Chondrocyte (in vitro differentiated cells): ENCODE measurements around the gene TMIE. TPM values are rescaled to one million over a fixed set of nuclear protein-coding genes. Genes with fewer than 3 reads are reported as not detected.

Source experiments
- DNase-seq: peaks from one replicate; pipeline ENCODE4 v3.0.0; 2021; ENCODE audit warnings: mixed read lengths, low spot score
- H3K27ac Mint-ChIP-seq: one replicate; pipeline ENCODE4 v1.8.0; 2021; ENCODE audit warnings: mild to moderate bottlenecking, moderate library complexity, mixed read lengths; ENCODE audit not compliant: unreplicated experiment
- H3K27me3 Mint-ChIP-seq: 2 replicates; pipeline ENCODE4 v1.8.0; 2021; ENCODE audit warnings: low read depth, mixed read lengths
- H3K36me3 Mint-ChIP-seq: 2 replicates; pipeline ENCODE4 v1.8.0; 2021; ENCODE audit warnings: low read depth, mixed read lengths
- H3K4me1 Mint-ChIP-seq: 2 replicates; pipeline ENCODE4 v1.8.0; 2021; ENCODE audit warnings: low read depth, mild to moderate bottlenecking, mixed read lengths
- H3K4me3 Mint-ChIP-seq: one replicate; pipeline ENCODE4 v1.8.0; 2021; ENCODE audit warnings: mild to moderate bottlenecking, moderate library complexity, mixed read lengths; ENCODE audit not compliant: unreplicated experiment
- H3K9me3 Mint-ChIP-seq: 2 replicates; pipeline ENCODE4 v1.8.0; 2021; ENCODE audit warnings: low read depth, mixed read lengths
- total RNA-seq: library from RNA; stranded (reverse); gene quantifications from 3 replicates; pipeline ENCODE4 v1.2.1, GENCODE V29; 2021
- TF ChIP-seq, protein P1 (sequence below): fragments of 200-600 bp; sonication (generic); IDR thresholded peaks from 2 replicates; pipeline ENCODE4 v1.5.0; 2021; ENCODE audit warnings: antibody characterized with exemption, mild to moderate bottlenecking, moderate library complexity

The TMIE gene
- total RNA-seq, 1 donor from 2014 or later: 0.25 TPM

DNA sequence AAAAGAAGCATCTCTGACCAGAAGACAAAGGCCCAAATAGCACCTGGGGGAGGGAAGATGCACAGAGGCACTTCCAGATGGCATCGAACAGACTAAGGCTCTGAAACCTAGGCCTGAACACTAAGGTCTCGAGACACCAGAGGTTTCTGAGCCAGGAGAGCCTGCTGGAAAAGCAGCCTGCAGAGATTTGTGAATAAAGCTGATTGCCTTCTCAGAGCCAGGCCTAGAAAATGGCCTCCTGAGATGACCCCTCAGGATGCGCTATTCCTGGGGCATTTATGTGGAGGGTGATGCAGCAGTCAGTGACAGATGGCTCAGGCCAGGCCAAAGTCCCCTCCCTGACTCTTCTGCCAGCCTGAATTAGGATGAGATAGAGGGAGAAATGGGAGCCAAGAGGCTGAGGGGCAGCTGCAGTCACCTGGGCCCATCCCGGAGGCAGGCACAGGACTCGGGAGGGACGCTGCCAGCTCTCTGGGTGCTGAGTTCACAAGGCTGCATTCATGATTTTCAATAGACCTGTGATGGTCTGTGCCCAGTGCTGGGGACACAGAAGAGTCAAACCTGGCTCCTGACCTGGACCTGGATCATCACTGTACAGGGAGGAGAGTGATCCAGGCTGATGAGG is 9.6 kb downstream of the TMIE start:
- no peak overlapping the region for H3K4me3 Mint-ChIP-seq
- H3K4me1 Mint-ChIP-seq: peaks cover 8% of the 10 kb centered on the region
- H3K36me3 Mint-ChIP-seq: no peaks in the 10 kb centered on the region
- DNase-seq: no peak
- TF ChIP-seq, protein P1, sequence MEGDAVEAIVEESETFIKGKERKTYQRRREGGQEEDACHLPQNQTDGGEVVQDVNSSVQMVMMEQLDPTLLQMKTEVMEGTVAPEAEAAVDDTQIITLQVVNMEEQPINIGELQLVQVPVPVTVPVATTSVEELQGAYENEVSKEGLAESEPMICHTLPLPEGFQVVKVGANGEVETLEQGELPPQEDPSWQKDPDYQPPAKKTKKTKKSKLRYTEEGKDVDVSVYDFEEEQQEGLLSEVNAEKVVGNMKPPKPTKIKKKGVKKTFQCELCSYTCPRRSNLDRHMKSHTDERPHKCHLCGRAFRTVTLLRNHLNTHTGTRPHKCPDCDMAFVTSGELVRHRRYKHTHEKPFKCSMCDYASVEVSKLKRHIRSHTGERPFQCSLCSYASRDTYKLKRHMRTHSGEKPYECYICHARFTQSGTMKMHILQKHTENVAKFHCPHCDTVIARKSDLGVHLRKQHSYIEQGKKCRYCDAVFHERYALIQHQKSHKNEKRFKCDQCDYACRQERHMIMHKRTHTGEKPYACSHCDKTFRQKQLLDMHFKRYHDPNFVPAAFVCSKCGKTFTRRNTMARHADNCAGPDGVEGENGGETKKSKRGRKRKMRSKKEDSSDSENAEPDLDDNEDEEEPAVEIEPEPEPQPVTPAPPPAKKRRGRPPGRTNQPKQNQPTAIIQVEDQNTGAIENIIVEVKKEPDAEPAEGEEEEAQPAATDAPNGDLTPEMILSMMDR: no peak
- H3K9me3 Mint-ChIP-seq: no peaks in the 10 kb centered on the region
- H3K27ac Mint-ChIP-seq: no peak overlapping the region
- peaks cover 2% of the 10 kb centered on the region for H3K27me3 Mint-ChIP-seq

- TF ChIP-seq, protein P1: no peak
- no peak for DNase-seq
- H3K9me3 Mint-ChIP-seq: no peaks in the 10 kb centered on the region
- no peak overlapping the region for H3K27ac Mint-ChIP-seq
- H3K36me3 Mint-ChIP-seq: no peaks in the 10 kb centered on the region
- peaks cover 3% of the 10 kb centered on the region for H3K4me1 Mint-ChIP-seq
- H3K27me3 Mint-ChIP-seq: peaks cover 4% of the 10 kb centered on the region
- H3K4me3 Mint-ChIP-seq: no peak overlapping the region
Observed at GRCh38 chr3:46711305-46711704, 10.1 kb downstream of the TMIE start.

GRCh38 chr3:46711760-46712159 is 10.6 kb downstream of the TMIE start:
- H3K9me3 Mint-ChIP-seq: no peaks in the 10 kb centered on the region
- peaks cover 4% of the 10 kb centered on the region for H3K27me3 Mint-ChIP-seq
- H3K4me3 Mint-ChIP-seq: no peak overlapping the region
- no peaks in the 10 kb centered on the region for H3K4me1 Mint-ChIP-seq
- no peak for DNase-seq
- no peak overlapping the region for H3K27ac Mint-ChIP-seq
- TF ChIP-seq, protein P1: no peak
- H3K36me3 Mint-ChIP-seq: no peaks in the 10 kb centered on the region

GRCh38 chr3:46712191-46713049 is 11.2 kb downstream of the TMIE start:
- DNase-seq: no peak
- no peaks in the 10 kb centered on the region for H3K9me3 Mint-ChIP-seq

More at GRCh38 chr3:46712191-46713049, 11.2 kb downstream of the TMIE start:
- H3K4me1 Mint-ChIP-seq: no peaks in the 10 kb centered on the region
- TF ChIP-seq, protein P1: no peak
- peaks cover 4% of the 10 kb centered on the region for H3K27me3 Mint-ChIP-seq
- no peaks in the 10 kb centered on the region for H3K36me3 Mint-ChIP-seq
- H3K27ac Mint-ChIP-seq: no peak overlapping the region
- no peak overlapping the region for H3K4me3 Mint-ChIP-seq
